GM21825 (cell line): Measurements from ENCODE around the gene SOX30.

Source experiments
- ATAC-seq: cut with Tn5 transposase; IDR thresholded peaks from one replicate; pipeline ENCODE4 v1.9.1; 2021; ENCODE audit warnings: mild to moderate bottlenecking, moderate library complexity; ENCODE audit not compliant: unreplicated experiment

Gene SOX30

DNA sequence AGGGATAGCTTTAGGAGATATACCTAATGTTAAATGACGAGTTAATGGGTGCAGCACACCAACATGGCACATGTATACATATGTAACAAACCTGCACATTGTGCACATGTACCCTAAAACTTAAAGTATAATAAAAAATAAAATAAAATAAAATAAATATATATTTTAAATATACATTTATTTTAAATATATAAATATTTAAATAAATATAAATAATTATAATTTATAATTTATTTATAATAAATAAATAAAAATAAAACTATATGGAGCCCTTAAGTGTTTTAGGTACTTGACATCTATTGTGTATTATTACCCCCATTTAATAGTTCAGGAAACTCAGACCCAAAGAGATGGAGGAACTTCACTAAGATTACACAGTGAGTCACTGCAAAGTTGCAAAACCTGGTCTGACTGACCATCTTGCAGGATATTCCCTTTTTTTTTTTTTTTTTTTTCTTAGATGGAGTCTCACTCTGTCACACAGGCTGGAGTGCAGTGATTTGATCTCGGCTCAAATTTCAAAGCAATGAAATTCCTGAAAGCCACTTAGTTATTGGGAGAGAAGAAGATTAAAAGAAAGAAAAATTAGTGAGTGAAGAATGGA, 13.3 kb upstream of the SOX30 start:
- no peak for ATAC-seq

DNA sequence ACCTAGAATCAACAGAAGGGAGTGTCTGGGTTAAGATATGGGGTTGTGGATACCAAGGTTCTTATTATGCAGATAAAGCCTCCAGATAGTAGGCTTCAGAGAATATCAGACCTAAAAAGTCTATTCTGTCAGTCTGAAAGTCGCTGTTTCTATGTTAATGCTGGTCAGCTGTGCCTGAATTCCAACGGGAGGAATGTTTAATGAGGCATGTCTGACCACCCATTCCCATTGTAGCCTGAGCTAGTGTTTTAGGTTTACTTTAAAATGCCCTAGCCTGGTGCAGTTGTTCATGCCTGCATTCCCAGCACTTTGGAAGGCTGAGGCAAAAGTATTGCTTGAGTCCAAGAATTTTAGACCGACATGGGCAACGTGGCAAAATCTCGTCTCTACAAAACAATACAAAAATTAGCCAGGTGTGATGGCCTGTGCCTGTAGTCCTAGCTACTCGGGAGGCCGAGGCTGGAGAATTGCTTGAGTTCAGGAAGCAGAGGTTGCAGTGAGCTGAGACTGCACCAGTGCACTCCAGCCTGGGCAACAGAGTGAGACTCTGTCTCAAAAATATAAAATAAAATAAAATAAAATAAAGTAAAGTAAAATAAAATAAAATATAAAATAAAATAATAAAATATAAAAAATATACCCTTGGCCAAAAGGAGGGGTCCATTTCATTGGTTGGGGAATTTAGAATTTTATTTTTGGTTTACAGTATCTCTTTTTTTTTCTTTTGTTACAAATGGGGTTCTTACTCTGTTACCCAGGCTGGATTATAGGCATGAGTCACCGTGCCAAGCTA, 7.8 kb upstream of the SOX30 start:
- no peak for ATAC-seq

DNA sequence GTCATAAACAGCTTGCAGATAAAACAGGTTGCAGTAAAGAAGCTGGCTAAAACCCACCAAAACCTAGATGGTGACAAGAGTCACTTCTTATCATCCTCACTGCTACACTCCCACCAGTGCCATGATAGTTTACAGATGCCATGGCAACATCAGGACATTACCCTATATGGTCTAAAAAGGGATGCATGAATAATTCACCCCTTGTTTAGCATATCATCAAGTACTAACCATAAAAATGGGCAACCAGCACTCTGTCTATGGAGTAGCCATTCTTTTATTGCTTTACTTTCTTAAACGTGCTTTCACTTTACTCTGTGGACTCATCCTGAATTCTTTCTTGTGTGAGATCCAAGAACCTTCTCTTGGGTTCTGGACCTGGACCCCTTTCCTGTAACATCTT, 6.7 kb upstream of the SOX30 start:
- ATAC-seq = no peak

DNA sequence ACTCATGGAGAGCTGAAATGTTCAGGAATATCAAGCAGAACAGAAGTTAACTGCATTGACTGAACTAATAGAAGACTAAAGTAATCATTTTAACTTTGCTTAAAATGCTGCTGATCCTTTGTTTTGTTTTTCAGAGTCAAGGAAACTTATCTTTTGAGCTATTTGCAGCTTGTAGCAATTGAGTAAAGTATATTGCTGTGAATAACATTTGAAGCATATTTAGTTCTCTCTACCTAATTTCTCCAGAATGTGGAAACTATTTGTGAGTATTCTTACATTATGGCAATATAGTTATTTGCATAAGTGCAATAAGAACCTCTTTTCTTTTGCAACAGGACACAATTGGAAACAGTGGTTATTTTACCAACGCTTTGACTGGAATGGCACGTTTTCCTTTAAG, 5.3 kb upstream of the SOX30 start:
- ATAC-seq = no peak

DNA sequence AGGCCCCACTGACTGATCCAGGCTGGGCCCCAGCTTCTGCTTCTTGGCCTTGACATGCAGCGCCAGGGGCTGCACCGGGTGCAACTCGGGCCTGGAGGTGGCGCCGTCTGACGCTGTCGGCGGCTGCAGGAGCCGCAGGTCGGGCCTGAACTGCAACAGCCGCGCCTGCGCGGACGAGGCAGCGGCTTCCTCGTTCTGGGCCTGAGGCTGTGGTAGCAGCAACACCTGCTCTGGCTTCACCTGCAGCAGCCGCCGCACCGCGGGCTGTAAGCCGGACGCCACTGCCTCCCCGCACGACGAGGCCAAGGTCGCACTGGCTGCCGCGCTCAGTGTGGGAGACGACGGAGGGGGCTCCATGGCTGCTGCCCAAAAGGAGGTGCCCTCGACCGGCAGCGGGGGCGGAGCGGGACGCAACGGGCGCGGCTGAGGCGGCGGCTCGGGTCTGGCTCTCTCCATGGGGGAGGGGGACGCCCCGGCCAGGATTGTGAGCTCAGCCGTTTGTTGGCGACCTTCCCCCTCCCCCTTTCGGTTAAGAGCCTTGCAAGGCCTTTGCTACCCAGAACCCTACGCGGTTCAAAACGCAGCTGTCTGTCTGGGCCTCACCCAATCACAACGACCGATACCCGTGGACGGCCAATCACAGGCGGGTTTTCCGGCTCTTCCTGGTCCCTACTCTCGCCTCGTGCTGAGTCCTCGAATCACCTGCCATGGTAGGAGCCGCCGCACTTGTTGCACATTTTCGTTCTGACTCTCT, 438 bp downstream of the SOX30 start:
- no peak for ATAC-seq

DNA sequence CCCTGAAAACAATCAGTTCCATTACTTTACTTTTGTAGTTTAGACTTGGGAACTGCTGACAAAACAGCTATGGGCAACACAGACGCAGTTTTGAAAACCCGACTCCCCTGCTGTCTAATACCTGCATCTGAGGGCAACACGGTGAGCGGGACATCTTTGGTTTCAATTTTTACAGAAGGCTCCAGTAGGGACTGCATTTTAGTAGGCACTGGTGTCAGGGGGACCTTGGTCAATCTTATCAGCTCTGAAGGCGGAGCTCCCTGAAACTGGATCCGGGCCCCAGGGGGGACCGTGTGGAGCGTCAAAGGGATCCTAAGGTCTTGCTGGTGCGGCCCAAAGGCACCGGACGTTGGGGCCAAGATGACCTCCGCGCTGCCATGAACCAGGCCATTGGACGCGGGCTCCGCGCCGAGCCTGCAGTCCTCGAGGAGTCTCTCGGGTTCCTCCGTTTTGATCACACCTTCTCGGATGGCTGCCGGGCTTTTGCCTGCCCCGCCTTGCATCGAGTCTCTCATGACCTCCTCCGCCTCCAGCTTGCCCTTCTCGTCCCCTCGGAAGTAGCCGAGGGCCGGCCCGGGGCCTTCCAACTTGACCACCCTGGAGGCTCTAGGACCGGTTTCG, 1.1 kb downstream of the SOX30 start:
- no peak for ATAC-seq

DNA sequence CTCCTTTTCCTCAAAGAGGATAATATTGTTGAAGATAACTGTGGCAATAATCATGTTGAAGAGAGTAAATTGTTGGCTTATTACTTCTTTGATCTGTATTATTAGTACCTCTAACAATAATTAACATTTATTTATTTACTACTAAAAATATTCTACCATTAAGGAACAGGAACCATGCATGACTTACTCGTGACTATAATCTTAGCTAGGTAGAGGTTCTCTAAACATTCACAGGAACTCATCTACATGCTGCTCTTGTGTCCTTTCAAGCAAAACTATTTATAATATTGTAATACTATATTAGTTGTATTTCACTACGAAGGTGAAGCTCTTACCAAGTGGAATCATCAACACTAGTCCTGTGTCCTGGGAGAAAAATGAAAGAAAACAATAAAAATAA, 3.1 kb downstream of the SOX30 start:
- no peak for ATAC-seq

DNA sequence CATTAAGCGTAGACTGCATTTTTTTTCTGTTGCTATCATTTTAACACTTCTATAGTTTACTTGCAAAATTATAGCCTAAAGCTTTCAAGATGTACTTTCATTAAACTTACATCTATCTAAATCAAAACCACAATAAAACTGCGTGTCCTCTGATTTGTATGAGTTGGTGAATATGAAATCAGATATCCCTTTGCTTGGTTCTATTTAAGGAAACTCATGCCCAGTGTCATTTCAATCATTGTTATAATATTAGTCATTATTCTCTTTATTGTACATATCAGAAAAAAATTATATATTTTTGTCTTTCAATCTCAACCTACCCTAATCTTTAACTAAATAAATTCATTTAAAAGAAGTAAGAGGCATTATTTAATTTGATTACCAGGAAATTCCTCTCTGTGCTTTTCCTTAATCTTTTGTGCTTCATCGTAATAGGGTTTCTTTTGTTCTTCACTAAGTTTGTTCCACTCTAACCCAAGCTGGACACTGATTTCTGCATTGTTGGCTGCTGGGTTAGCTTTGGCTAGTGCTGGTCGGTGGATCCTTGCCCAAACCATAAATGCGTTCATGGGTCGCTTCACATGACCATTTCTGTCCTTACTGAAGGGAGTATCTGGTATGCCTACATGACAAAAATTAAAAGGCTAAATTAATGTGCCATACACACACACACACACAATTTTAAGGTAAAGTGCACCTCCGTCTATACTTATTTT, 3.8 kb downstream of the SOX30 start:
- no peak for ATAC-seq

DNA sequence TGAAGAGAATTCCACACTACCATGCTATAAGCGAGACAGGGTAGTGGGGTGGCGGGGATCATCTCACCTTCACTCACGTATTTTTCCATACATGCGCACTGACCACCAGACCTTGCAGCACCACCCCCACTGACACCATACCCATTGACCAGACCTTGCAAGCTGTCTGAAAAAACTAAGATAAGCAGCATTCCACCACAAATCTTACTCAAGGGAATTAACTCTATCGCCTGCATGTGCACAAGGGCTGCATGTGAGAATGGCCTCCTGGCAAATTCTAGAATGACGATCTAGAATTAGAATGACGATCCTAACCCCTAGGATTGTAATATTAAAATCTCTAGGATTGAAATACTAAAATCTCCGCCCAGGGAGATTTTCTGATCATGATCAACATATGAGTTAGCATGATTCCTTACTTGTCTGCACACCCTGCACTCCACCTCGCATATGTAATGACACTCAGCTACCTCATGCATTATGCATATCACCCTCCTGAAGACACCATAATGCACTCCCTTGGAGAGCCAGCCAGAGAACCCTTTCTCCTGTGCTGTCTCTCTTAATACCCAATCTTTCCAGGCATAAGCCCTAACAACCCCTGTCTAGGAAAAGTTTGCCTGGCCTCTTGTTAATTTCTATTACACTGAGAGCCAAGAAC, 11.7 kb downstream of the SOX30 start:
- ATAC-seq = no peak

DNA sequence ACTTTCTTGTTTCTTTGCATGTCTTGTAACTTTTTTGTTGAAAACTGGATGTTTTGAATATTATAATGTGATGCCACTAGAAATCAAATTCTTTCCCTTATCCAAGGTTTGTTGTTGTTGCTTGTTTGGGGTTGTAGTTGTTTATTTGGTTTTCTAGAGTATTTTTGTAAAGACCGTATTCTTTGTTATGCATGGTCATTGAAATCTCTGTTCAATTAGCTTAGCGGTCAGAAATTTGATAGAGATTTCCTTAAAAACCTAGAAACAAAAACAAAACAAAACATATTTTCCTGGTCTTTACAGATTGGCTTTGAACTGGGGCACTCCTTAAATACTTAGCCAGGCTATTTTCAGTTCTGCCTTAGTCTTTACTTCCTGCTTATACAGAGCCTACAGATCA, 21.9 kb downstream of the SOX30 start:
- no peak for ATAC-seq

DNA sequence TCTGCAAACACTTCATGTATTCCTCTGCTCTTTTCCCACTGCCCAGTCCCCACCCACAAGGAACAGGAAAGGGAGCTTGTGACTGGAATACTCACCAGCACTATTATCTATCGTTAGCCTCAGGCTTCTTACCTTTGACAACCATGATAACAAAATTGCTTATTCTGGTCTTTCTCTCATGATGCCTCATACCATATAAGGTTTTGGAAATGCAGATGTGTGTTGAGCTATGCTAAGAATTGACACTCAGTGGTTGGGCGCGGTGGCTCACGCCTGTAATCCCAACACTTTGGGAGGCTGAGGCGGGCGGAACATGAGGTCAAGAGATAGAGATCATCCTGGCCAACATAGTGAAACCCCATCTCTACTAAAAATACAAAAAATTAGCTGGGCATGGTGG, 25.4 kb downstream of the SOX30 start:
- ATAC-seq = no peak

DNA sequence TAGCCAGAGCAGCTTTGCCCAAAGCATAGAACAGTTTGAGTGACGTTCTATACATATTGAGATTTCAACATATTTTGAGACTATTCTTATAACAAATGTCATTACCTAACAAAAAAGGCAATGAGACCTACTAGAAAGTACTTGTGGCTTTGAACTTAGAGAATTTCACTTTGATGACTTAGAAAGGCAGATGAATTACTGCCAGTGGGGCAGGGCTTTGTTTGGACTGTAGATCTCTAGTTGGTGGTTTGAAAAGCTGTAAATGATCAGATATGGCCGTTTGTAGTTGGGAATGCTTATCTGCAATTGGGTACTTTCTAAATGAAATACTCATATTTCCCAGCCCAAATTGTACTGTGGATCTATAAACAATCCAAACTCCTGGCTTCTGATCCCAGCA, 28.1 kb downstream of the SOX30 start:
- ATAC-seq = no peak

DNA sequence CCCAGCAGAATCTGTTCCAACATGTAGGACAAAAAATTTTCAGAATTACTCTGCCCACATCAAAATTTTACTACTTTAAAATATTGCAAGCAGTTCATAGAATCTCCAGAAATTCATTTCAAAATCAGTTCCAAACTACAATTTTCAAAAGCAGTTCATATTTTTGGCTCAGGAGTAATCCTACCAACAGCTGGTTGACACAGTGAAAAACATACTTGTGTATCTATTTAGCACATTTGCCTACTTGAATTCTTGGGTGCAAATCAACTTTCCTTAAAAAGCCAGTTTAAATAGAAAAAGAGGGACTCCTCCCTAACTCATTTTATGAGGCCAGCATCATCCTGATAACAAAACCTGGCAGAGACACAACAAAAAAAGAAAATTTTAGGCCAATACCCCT, 31.5 kb downstream of the SOX30 start:
- ATAC-seq = no peak

DNA sequence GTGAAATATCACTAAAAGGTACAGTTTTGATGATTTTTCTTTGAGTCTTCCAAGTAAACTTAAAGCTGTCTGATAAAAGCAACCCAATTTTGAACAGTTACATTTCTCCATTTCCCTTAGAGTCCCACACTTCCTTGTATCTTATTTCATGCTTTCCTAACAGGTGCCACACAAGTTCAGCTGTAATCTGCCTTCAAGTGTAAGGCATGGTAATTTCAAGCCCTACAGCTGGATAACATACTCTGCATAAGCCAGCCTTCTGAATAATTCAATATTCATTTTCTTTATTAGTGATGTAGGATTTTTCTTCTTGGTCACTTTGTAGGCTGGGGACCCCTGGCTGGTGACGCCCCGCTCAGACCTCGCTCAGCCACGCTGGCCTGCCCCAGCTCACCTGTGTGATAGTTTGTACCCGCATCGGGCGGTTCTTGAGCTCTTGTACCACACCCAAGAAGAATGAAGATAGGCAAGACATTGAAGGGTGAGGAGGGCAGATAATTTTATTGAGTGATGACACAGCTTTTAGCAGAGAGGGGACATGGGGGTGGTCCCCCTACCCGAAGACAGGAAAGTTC, 34.0 kb downstream of the SOX30 start:
- ATAC-seq = no peak

DNA sequence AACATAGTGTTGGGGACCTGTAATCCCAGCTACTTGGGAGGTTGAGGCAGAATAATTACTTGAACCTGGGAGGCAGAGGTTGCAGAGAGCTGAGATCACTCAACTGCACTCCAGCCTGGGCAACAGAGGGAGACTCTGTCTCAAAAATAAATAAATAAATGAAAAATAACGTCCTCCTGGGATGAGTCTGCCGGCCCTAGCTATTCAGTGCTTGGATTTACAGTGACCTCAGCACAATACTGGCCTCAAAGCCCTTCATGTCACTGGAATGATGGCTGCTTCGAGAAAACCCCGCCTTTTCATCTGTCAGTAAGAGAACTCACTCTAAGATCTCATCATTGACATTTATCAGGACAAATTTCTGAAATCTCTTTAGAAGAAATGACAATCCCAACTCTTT, 35.5 kb downstream of the SOX30 start:
- no peak for ATAC-seq

DNA sequence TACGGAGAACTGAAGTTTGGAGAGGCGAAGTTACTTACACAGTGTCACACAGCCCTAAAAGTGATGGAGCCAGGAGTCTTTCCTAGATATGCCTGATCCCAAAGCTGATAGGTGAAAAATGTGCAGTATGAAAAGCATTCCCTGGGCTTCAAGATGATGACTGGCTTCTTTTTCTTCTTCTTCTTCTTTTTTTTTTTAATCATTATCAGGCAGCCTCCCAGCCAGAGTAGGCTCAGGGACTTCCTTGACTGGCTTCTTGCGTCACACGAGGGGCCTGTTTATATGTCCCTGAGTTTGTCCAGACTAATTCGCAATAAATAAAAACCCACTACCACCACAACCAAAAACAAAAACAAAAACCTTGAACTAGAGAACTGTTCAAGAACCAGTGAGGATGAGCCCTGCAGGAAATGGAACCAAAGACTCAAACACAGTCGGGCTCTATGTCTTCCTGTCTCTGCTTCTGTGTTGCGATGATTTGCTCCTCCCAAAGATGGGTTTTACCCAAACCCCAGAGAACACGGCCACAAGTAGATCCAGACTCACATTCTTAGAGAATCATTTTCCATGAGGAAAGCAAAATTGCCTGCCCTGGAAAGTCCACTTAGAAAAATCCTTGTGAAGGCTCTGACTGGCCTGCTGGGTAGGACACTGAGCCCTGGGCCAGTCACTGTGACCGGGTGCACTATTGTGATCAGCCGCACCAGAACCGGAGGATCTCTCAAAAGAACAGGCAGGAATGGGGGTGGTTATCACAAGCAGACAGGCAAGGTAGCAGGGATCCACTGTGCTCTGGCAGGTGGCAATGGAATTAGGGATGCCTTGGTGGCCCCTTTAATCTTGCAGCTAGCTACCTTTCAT, 38.6 kb downstream of the SOX30 start:
- no peak for ATAC-seq

DNA sequence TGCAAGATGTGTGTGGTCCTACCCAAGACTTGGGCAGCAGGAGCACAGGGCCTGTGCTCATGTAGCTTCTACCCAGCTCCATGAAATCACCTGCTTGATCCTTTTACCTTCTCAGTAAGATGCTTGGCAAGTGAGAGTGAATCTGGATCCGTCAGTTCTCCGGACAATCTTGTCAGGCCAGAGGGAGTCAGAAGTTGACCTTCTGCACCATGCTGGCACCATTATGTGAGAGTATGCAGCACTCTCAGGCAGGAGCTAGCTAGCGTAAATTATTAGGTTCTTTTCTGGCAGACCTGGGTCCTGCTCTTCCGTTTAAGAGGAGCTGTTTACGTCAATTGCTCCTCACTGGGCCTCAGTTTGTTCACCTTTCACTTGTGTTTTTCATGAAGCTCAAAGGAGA, 39.7 kb downstream of the SOX30 start:
- ATAC-seq = no peak

DNA sequence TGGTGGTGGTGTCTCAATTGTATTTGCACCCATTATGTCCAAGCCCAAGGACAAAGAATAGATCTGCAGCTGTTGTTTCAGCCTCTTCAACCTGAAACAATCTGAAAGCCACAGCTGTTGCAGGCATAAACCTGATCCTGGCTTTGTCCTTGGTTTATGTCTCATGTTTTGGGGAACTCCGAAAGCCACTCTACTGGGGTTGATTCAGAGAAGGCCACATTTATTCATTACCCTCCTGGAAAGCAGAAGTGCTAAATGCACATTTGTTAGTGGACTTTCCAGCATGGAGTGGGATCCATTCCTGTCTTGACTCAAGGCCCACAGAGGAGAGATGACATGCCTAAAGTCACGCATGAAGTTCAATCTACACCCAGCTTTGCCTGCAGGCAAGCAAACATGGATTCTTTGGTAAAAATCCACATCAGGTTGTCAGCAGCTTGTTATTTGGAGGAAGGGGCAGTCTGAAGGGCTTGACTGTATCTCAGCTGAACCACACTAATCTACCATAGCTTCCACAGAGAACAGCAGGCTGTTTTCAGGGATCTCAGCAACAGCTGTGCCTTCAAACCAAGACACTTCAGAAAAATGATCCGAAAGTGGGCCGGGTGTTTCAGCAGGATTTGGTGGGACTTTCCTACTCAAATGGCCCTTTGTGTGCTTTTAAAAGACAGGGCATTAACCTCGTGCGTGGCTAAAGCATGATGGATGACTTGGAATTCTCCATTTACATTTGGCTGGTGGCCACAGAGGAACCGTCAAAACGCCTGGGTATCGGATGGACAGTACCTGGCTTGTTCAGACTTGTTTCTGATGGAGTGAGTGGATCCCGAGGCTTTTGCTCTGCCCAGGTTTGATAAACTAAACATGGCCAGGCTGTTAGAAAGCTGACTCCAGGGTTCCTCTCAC, 40.4 kb downstream of the SOX30 start:
- ATAC-seq = peak; percentile 65
